GM12892 (cell line): ENCODE measurements around the gene FOSB.

Source experiments
- POLR2A ChIP-seq: IDR thresholded peaks from 2 replicates; pipeline ENCODE4 v1.6.1; 2011; ENCODE audit warnings: low read depth, low read length, control low read depth
- POLR2AphosphoS5 ChIP-seq: IDR thresholded peaks from 2 replicates; pipeline ENCODE4 v1.6.1; 2011; ENCODE audit warnings: low read depth, low read length, control low read depth
- TAF1 ChIP-seq: IDR thresholded peaks from 2 replicates; pipeline ENCODE4 v1.6.1; 2011; ENCODE audit warnings: low read depth, mild to moderate bottlenecking, control low read depth, low read length, borderline replicate concordance

- TF ChIP-seq POLR2A (no peak), TAF1 (no peak), POLR2AphosphoS5 (no peak)
Observed at GRCh38 chr19:45477713-45478453, 10.1 kb downstream of the FOSB start.
